HG03378 (cell line): Measurements from ENCODE around the gene PEX11G.

Experiments used
- ATAC-seq: cut with Tn5 transposase; IDR thresholded peaks from one replicate; pipeline ENCODE4 v1.9.1; 2021; ENCODE audit warnings: mild to moderate bottlenecking, moderate library complexity; ENCODE audit not compliant: unreplicated experiment

The PEX11G gene

GRCh38 chr19:7522072-7522922 lies 33.5 kb upstream of the PEX11G start, which contains the start of gene MCOLN1:
TSS of gene MCOLN1 (plus strand) at chr19:7522624. CDS start at chr19:7522751, 127 bp downstream.
- peak; percentile 67 for ATAC-seq

GRCh38 chr19:7521551-7522071 lies 32.8 kb upstream of the PEX11G start:
- ATAC-seq = no peak

GRCh38 chr19:7520131-7521051 lies 31.6 kb upstream of the PEX11G start:
- no peak for ATAC-seq

- ATAC-seq = no peak
Observed at GRCh38 chr19:7519361-7520130, 30.7 kb upstream of the PEX11G start.

GRCh38 chr19:7516878-7517277 lies 28.0 kb upstream of the PEX11G start:
- ATAC-seq = no peak

- ATAC-seq = no peak
Observed at GRCh38 chr19:7516333-7516732, 27.5 kb upstream of the PEX11G start.

- ATAC-seq = no peak
Observed at GRCh38 chr19:7515645-7516151, 26.9 kb upstream of the PEX11G start, which contains the start of gene ZNF358. TSS of gene ZNF358 (plus strand) at chr19:7516103. CDS start at chr19:7519243, 3,140 bp downstream.

- no peak for ATAC-seq
Observed at GRCh38 chr19:7515110-7515644, 26.3 kb upstream of the PEX11G start.

- no peak for ATAC-seq
Observed at GRCh38 chr19:7513809-7514642, 25.2 kb upstream of the PEX11G start.

- no peak for ATAC-seq
Observed at GRCh38 chr19:7512400-7512851, 23.6 kb upstream of the PEX11G start.

- ATAC-seq = no peak
Observed at GRCh38 chr19:7509625-7510024, 20.8 kb upstream of the PEX11G start.

GRCh38 chr19:7507884-7508283 lies 19.0 kb upstream of the PEX11G start:
- ATAC-seq = no peak

GRCh38 chr19:7506385-7507328 lies 17.8 kb upstream of the PEX11G start:
- no peak for ATAC-seq

GRCh38 chr19:7505682-7506384 lies 17.0 kb upstream of the PEX11G start:
- no peak for ATAC-seq

GRCh38 chr19:7505288-7505681 lies 16.4 kb upstream of the PEX11G start:
- no peak for ATAC-seq

- ATAC-seq = no peak
Observed at GRCh38 chr19:7504684-7505083, 15.8 kb upstream of the PEX11G start.

GRCh38 chr19:7502552-7502951 lies 13.7 kb upstream of the PEX11G start:
- no peak for ATAC-seq
